HG03565 (cell line): Measurements from ENCODE around the gene C22orf42.
"Not testable (repeated sequence)": the region's sequence is repeated elsewhere in the genome, so short reads cannot be mapped to it uniquely, and the experiment has no call there.

Source experiments
- ATAC-seq: cut with Tn5 transposase; IDR thresholded peaks from one replicate; pipeline ENCODE4 v1.9.1; 2021; ENCODE audit warnings: mild to moderate bottlenecking, moderate library complexity; ENCODE audit not compliant: unreplicated experiment

C22orf42 gene, protein sequence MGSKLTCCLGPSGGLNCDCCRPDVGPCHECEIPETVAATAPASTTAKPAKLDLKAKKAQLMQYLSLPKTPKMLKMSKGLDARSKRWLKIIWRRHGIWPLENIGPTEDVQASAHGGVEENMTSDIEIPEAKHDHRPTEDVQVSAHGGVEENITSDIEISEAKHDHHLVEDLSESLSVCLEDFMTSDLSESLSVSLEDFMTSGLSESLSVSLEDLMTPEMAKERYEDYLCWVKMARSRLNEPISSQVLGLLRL

DNA sequence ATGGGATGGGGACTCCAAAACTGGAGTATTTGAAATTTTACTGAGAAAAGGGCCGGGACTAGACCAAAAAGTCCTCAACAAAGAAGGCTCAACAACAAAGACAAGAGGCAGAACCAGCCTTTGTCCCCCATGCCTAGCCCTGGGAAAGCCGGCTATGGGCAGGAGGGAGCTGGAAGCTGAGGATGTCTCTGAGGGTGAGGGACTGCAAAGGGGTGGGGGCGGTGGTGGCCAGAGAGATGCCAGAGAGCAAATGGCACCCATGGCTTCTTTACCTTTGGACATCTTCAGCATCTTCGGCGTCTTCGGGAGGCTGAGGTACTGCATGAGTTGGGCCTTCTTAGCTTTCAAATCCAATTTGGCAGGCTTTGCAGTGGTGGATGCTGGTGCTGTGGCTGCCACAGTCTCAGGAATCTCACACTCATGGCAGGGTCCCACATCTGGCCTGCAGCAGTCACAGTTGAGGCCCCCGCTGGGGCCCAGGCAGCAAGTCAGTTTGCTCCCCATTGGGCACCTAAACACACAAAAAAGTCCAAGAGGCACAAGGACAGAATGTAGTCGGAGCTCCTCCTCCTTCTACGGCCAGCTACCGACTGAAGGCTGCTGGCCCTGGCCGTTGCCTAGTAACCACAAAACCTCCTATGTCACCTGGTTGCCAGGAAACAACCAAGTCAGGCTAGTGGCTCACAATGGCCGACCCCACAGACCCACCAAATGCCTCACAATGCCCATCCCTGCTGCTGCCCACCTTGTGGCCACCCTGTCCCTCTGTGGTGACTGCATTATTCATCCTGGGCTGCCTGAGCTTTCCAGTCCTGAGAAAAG lies at the start of gene C22orf42:
Gene C22orf42 (minus strand): TSS at position 592 of the 822 bp plus-strand sequence. CDS start 88 bp downstream, at position 504.
- no peak for ATAC-seq

DNA sequence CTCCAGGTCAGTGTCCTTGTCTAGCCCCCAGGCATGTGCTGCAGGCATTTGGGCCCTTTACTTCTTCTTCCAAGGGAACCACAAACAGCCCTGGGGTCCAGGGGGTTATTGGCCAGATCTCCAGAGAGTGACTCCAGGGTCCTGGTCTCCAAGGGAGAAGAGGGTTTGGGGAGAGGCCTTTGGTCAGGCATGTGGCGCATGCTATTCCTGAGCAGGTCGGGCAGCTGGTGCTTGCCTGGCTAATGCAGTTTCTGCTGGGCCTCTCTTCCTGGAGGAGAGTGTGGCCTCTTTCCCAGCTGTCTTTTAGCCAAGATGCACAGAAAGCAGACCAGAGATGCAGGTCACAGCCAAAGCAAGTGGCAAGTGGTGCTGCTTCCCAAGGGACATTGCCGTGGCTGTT lies 49.6 kb upstream of the C22orf42 start:
- no peak for ATAC-seq

DNA sequence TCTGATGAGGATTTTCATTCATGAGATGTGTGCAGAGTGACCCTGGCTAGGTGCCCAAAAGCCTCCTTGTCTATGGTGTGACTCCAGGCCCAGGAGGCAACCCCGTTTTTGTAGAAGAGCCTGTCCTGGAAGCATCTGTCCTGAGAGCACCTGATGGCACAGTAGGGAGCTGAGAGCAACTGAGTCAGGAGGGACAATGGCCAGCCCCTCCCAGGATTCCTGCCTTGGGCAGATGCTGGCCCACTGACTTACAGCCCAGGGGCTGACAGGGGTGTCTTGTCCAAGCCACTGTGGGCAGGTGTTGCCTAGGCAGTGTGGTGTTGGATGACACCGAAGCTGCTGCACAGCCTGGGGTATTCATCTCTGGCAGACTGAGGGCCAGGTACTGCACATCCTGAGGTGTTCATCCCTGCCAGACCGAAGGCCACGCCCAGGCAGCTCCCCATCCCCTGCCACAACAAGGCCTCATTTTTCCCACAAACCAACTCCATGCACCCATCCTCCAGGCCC lies 48.9 kb upstream of the C22orf42 start:
- ATAC-seq: no peak

DNA sequence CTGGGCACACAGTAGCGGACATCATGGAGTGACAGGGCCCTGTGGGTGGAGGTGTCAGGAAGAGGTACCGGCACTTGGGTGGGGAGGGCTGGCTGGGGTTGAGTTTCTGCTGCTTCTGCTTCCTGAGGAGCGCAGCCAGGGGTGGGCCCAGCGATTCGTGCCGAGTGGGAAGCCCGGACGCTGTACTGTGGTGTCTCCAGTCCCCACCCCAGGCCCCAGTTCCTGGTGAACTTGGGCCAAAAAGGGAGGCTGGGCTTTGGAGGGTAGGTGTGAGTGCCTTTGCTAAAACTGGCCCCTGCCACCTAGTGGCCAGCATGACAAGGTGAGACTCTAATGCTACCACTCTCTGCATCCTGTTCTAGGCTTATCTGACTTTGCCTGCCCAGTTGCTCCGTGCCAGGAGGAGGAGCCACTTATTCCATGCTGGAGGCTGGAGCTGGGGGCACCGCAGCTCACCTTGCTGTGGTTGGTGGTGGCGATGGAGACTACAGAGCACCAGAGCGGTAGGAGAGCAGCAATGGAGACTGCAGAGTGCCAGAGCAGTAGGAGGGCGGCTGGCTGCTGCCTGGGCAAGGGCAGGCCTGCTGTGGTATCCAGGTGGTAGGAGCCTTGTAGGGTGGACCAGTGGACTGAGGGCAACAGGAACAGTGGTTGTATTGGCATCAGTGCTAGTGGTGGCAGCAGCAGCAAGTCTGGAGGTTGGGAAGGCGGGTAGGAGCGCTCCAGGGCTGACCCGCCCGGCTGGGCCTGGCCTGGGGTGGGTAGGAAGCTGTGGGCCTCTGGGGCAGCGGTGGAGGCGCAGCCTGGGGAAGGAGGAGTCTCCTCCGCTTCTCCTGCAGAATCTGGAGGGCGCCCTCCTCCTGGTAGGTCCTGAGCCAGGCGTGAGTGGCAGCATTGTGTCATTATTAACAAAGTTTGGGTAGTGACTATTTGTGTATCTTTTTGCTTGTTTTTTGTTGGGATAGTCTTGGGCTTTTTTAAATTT lies 48.0 kb upstream of the C22orf42 start:
- no peak for ATAC-seq

DNA sequence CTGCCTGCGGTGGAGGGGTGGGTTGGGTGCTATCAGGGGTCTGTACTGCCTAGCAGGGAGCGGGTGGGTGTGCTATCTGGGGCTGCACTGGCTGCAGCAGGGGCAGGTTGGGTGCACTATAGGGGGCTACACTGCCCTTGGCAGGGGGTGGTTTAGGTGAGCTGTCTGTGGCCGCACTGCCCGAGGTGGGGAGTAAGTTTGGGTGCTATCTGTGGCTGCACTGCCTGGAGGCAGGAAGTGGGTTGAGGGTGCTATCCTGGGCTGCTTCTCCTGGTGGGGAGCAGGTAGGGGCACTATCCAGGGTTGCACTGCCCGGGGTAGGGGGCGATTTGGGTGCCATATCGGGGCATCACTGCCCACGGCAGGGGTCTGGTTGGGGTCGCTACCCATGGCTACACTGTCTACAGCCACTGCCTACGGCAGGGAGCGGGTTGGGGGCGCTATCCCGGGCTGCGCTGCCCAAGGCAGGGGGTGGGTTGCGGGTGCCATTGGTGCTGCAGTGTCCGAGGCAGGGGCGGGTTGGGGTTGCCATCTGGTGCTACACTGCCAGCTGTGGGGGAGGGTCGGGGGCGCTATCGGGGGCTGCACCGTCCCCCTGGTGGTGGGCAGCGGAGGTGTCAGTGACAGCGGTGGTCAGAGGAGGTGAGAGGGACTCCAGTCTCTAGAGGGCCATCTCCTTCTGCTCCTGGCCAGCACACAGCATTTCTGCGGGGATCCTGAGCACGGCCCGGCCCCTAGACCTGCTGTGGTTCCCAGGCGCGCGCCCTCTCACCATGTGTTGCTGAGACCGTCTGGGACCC lies 47.1 kb upstream of the C22orf42 start:
- no peak for ATAC-seq

DNA sequence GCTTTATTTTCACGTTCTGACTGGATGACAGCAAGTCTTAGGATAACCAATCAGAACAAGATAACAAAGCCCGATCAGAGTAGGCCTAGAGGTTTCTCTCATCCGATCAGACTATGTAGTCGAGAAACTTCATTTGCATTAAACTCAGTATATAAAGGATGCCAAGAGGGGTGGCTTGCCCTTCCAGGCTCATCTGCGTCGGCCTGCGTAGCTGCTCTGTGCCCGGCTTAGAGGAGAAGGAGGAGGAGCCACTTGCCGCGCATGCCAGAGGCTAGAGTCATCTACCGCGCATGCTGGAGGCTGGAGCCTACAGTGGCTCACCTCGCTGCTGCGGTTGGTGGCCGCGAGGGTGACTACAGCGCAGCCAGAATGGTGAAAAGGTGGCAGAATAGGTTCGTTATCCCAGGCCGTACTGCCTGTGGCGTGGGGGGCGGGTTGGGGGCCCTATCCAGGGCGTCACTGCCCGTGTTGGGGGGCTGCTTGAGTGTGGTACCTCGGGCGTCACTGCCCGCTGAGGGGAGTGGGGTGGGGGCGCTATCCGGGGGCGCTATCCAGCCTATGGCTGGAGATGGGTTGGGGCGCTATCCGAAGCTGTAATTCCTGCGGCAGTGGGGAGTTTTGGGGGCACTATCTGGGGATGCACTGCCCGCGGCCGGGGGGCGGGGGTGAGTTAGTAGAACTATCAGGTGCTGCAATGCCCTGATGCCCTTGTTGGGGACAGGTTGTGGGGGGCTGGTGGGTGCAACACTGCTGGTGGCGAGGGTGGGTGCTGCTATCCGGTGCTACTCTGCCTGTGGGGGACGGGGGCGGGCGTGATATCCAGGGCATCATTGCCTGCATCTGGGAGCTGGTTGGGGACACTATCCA lies 46.0 kb upstream of the C22orf42 start, which contains the start of gene RFPL2:
Gene RFPL2 (minus strand): TSS at position 218 of the 867 bp plus-strand sequence. CDS start 2,622 bp downstream, outside the sequence.
- ATAC-seq: no peak

DNA sequence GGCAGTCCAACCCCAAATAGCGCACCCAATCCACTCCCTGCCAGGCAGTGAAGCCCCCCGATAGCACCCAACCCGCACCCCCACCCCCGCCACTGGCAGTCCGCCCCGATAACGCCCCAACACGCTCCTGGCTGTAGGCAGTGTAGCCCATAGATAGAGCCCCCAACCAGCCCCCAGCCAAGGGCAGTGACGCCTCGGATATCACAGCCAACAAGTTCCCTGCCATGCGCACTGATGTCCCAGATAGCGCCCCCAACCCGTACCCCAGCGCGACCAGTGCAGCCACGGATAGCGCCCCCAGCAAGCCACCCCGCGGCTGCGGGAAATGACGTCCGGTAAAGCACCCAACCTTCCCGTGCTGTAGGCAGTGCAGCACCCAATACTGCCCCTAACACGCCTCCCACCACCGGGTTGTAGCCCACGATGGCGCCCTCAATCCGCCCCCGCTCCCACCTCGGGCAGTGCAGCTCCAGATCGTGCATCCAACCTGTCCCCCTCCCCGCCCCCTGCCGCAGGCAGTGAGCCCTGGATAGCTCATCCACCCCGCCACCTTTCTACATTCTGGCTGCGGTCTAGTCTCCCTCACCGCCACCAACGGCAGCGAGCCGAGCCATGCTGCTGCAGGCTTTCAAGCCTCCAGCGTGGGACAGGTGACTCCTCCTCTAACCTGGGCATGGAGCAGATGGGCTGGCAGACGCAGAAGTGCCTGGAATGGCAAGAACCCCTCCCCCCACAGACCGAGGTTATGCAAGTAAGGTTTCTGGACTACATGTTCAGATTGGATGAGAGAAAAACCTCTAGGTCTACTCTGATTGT lies 45.1 kb upstream of the C22orf42 start:
- no peak for ATAC-seq

DNA sequence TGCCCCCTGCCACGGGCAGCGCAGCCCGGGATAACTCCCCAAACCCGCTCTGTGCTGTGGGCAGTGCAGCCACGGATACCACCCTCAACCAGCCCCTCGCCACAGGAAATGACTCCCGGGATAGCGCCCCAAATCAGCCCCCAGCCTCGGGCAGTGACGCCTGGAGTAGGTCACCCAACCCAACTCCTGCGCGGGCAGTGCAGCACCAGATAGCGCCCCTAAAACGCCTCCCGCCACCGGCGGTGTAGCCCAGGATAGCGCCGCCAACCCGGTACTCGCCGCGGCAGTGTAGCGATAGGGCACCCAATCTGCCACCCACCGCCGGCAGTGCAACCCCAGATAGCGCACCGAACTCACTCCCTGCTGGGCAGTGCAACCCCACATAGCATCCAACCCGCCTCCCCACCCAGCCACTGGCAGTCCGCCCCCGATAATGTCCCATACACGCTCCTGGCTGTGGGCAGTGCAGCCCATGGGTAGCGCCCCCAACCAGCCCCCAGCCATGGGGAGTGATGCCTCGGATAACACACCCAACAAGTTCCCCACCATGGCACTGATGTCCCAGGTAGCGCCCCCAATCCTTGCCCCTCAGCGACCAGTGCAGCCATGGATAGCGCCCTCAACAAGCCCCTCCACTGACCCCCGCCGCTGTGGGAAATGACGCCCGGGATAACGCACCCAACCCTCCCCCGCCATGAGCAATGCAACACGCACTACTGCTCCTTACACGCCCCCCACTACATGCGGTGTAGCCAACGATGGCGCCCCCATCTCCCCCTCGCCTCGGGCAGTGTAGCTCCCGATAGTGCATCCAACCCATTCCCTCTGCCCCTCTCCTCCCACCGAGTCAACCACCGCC lies 44.3 kb upstream of the C22orf42 start:
- ATAC-seq: no peak

DNA sequence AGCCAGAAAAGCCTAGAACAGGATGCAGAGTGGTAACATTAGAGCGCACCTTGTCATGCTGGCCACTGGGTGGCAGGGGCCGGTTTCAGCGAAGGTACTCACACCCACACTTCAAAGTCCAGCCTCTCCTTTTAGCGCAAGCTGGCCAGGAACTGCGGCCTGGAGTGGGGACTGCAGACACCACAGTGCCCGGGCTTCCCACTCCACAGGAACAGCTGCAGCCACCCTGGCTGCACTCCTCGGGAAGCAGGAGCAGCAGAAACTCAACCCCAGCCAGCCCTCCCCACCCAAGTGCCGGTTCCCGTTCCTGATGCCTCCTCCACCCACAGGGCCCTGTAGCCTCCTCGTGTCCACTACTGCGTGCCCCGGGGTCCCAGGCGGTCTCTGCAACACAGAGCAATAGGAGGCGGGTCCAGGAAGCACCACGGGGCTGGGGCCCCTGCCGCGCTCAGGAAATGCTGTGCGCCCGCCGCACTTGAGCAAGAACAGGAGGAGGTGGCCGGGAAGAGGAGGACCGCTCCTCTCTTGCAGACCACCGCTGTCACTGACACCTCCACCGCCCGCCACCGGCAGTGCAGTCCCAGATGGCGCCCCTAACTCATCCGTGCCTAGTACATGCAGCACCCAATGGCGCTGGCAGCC lies 43.6 kb upstream of the C22orf42 start:
- ATAC-seq: no peak

DNA sequence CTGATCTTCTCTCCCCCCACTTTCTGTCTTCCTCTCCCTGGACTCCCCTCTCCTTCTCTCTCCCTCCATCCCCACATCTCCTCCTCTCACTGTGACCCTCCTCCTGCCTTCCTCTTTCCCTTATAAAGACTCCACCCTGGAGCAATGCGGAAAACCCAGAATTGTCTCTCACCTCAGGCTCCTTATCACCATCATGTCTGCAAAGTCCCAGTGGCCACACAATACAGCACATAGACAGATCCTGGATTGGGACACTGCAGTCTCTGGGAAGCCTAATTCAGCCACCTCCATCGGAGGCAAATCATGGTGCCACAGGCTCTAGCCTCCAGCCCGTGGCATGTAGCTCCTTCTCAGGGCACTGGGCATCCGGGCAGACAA lies 43.0 kb upstream of the C22orf42 start:
- ATAC-seq: no peak

DNA sequence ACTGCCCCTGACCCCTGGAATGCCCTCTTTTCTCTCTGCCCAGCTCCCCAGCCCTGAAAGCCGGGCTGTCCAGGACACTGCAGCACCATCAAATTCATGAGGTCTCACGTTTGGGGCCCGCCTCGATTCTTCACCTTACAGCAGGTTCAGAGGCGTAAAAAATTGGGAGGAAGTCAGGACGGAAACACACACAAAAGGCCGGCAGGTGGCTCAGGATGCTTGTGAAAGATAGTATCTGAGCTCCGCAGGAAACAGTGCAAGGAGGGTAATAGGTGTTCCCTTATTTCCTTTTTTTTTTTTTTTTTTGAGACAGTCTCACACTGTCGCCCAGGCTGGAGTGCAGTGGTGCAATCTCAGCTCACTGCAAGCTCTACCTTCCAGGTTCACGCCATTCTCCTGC lies 41.6 kb upstream of the C22orf42 start:
- no peak for ATAC-seq

DNA sequence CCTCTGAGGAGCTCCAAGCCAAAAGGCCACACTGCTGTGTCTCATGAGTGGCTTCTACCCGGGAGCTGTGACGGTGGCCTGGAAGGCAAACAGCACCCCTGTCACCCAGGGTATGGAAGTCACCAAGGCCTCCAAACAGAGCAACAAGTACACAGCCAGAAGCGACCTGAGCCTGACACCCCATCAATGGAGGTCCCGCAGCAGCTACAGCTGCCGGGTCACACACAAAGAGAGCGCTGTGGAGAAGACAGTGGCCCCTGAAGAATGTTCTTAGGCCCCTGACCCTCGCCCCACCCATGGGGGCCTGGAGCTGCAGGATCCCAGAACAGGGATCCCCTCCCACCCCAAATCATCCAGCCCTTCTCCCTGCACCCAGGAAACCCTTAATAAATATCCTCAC lies 40.9 kb upstream of the C22orf42 start:
- ATAC-seq: no peak

DNA sequence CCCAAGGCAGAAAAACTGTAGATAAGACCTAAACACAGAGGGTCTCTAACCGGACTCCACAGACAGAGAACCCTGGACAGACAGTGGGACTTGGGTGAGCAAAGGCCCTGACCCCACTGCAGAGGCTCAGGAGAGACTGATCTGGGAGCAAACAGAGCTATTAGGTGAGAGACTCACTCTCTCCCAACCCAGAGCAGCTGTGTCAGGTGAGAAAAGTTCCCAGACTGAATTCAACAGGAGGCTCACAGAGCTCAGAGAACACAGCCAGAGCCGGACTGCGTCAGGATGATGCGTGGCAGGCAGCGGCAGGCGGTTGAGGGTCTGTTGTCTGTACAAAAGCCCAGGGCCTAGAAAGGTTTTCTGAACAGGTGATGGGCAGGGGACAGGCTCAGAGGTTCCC lies 40.2 kb upstream of the C22orf42 start:
- no peak for ATAC-seq

DNA sequence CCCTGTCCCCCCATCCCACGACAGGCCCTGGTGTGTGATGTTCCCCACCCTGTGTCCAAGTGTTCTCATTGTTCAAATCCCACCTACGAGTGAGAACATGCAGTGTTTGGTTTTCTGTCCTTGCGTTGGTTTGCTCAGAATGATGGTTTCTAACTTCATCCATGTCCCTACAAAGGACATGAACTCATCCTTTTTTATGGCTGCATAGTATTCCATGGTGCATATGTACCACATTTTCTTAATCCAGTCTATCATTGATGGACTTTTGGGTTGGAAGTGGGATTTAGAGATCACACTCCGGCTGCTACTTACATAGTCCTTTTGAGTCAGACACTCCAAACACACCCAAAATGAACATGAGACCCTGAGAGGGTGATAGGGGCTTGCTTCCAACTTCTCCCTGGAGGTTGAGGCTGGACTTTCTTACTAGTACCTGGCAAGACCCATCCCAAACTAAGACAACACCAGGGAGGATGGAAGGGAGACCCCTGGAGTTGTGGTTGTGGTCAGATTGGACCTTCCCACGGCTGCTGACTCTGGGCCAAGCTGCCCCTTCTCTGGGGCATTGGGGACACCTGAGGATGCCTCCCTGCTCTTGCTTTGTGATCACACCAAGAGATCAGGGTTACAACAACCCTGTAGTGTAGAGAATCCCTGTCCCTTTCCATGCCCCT lies 38.6 kb upstream of the C22orf42 start:
- not testable (repeated sequence) for ATAC-seq

DNA sequence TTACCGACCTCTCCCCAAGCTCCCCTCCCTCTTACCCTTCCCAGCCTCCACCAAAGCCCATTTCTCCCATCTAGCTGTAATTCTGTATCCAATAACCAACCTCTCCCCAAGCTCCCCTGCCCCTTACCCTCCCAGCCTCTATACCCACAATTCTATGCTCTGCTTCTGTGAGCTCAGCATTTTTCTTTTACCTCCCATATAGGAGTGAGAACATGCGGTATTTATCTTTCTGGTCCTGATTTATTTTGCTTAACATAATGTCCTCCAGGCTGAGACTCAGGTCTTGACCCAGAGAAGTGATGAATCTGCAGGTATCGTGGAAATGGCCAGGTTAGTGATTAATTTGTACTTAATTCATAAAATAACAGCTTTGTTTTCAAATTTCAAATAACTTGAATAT lies 36.8 kb upstream of the C22orf42 start:
- ATAC-seq: not testable (repeated sequence)

DNA sequence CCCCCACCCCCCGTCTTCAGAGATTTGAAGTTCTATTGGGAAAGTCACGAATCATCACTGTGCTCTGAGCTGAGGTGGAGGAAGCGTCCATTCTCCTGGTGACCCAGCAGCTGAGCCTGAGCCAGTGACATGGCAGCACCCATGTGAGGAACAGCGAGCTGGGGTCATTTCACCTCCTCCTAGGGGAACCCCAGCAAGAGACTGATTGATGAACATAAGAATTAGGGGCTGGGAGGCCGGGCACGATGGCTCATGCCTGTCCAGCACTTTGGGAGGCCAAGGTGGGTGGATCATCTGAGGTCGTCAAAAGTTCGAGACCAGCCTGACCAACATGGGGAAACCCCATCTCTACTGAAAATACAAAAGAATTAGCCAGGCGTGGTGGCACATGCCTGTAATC lies 34.2 kb upstream of the C22orf42 start:
- ATAC-seq: not testable (repeated sequence)
